DND-41 (cell line): ENCODE measurements around the gene C16orf78.

Experiments
- EZH2 ChIP-seq: IDR thresholded peaks from 3 replicates; pipeline ENCODE4 v1.6.1; 2012; ENCODE audit warnings: borderline replicate concordance, low read depth, mild to moderate bottlenecking, moderate library complexity, low read length, inconsistent platforms; ENCODE audit not compliant: severe bottlenecking
- TF ChIP-seq, protein P1 (sequence below): IDR thresholded peaks from 2 replicates; pipeline ENCODE4 v1.5.1; 2012; ENCODE audit warnings: borderline replicate concordance, low read length, moderate library complexity, mild to moderate bottlenecking; ENCODE audit not compliant: poor library complexity, severe bottlenecking; ENCODE audit errors: extremely low read depth

DNA sequence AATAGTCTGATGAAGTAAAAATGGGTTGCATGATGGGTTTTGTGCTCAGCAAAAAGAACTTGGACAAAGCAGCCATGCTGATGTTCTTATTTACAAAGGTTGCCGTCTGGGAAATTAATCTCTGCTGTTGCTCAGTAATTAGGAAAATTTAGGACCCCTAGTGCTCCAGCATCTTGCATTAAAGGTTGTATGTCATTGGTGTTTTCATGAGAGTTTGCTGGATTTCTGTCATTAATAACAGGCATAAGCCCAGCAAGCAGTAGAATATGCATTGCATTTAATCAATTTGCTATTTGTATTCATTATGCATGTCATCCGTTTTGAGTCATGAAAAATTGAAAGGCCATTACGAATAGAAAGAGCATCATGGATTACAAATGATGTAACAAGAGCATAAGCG is 45.3 kb upstream of the C16orf78 start:
- TF ChIP-seq, protein P1, sequence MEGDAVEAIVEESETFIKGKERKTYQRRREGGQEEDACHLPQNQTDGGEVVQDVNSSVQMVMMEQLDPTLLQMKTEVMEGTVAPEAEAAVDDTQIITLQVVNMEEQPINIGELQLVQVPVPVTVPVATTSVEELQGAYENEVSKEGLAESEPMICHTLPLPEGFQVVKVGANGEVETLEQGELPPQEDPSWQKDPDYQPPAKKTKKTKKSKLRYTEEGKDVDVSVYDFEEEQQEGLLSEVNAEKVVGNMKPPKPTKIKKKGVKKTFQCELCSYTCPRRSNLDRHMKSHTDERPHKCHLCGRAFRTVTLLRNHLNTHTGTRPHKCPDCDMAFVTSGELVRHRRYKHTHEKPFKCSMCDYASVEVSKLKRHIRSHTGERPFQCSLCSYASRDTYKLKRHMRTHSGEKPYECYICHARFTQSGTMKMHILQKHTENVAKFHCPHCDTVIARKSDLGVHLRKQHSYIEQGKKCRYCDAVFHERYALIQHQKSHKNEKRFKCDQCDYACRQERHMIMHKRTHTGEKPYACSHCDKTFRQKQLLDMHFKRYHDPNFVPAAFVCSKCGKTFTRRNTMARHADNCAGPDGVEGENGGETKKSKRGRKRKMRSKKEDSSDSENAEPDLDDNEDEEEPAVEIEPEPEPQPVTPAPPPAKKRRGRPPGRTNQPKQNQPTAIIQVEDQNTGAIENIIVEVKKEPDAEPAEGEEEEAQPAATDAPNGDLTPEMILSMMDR = no peak
- TF ChIP-seq EZH2 = no peak
